Endothelial cell of umbilical vein (primary cell): ENCODE measurements around the gene CDKN1A. TPM values are rescaled to one million over a fixed set of nuclear protein-coding genes. Genes with fewer than 3 reads are reported as not detected.
A peak's percentile ranks its signal among the peaks of the same experiment; 100 is the strongest.

Experiments used
- BruUV-seq: library from RNA; stranded (reverse); fragments of 400-500 nt; replicated peaks from 2 replicates; lab custom pipeline; 2021; lab: Mats Ljungman, UMichigan
- CTCF ChIA-PET: fragments of 300-600, 350-600 bp; sonication (Branson Sonifier 250); formaldehyde crosslinking; loops from one replicate; lab custom pipeline; 2021; ENCODE audit warnings: antibody characterized with exemption, inconsistent platforms; lab: Charles Lee
- POLR2A ChIA-PET: fragments of 300-600, 350-600 bp; sonication (Branson Sonifier 250); formaldehyde crosslinking; loops from one replicate; lab custom pipeline; 2021; ENCODE audit warnings: antibody characterized with exemption, inconsistent platforms; lab: Charles Lee
- DNase-seq: peaks from one replicate; pipeline ENCODE4 v3.0.0-alpha.2; 2011; ENCODE audit warnings: low read depth, low spot score
- FAIRE-seq: peaks from 2 replicates; lab custom pipeline; 2011; peaks lifted over from hg19 to GRCh38; lab: Jason Lieb, UNC
- H2AFZ ChIP-seq: 2 replicates; pipeline ENCODE4 v1.6.0; 2012; ENCODE audit warnings: low read depth, low read length, control low read depth, inconsistent platforms
- H3K27ac ChIP-seq: 2 replicates; pipeline ENCODE4 v1.5.1; 2011; ENCODE audit warnings: low read depth, mild to moderate bottlenecking, control low read depth, low read length, moderate library complexity; ENCODE audit not compliant: insufficient read depth
- H3K27me3 ChIP-seq, 2 experiments: 2 replicates each; pipeline versions ENCODE4 v1.6.0 to v1.6.1; 2011; ENCODE audit warnings: low read length in 2 of 2, mixed read lengths in 1 of 2; ENCODE audit not compliant: control insufficient read depth in 2 of 2, insufficient read depth in 2 of 2
- H3K36me3 ChIP-seq, 2 experiments: 2 replicates in 1 of 2; 3 replicates in 1 of 2; pipeline ENCODE4 v1.5.1; 2011; ENCODE audit warnings: low read length in 2 of 2, mild to moderate bottlenecking in 1 of 2, moderate library complexity in 1 of 2; ENCODE audit not compliant: control insufficient read depth in 2 of 2, insufficient read depth in 2 of 2; ENCODE audit errors: extremely low read depth in 1 of 2
- H3K4me1 ChIP-seq: 3 replicates; pipeline ENCODE4 v1.5.1; 2011; ENCODE audit warnings: mild to moderate bottlenecking, low read length; ENCODE audit not compliant: control insufficient read depth, insufficient read depth; ENCODE audit errors: extremely low read depth
- H3K4me2 ChIP-seq: 2 replicates; pipeline ENCODE4 v1.6.1; 2011; ENCODE audit warnings: low read length, control low read depth, mixed read lengths; ENCODE audit not compliant: insufficient read depth
- H3K4me3 ChIP-seq, 3 experiments: fragments of 200-600 bp in 1 of 3; sonication (generic), shearing (Covaris generic) in 1 of 3; replicated peaks in 1 of 3; 2 replicates each; pipeline ENCODE4 v1.5.1; 2011 to 2016; ENCODE audit warnings: control low read depth in 3 of 3, low read length in 3 of 3, mild to moderate bottlenecking in 2 of 3, inconsistent platforms in 1 of 3, low read depth in 1 of 3, moderate library complexity in 1 of 3; ENCODE audit not compliant: insufficient read depth in 1 of 3
- H3K79me2 ChIP-seq: 2 replicates; pipeline ENCODE4 v1.6.0; 2012; ENCODE audit warnings: low read length, inconsistent platforms; ENCODE audit not compliant: control insufficient read depth, insufficient read depth
- H3K9ac ChIP-seq: replicated peaks from 2 replicates; pipeline ENCODE3; 2011; ENCODE audit warnings: low read length, control low read depth; ENCODE audit not compliant: insufficient read depth; ENCODE audit errors: extremely low read depth
- H3K9me1 ChIP-seq: replicated peaks from 3 replicates; pipeline ENCODE4 v1.6.0; 2011; ENCODE audit warnings: mild to moderate bottlenecking, low read length; ENCODE audit not compliant: control insufficient read depth, insufficient read depth; ENCODE audit errors: extremely low read depth
- H3K9me3 ChIP-seq: replicated peaks from 2 replicates; pipeline ENCODE4 v1.5.1; 2012; ENCODE audit warnings: low read length, inconsistent platforms; ENCODE audit not compliant: control insufficient read depth, insufficient read depth
- H4K20me1 ChIP-seq: replicated peaks from 2 replicates; pipeline ENCODE3; 2011; ENCODE audit warnings: mild to moderate bottlenecking, low read length; ENCODE audit not compliant: control insufficient read depth, insufficient read depth; ENCODE audit errors: extremely low read depth
- EZH2 ChIP-seq: IDR thresholded peaks from 2 replicates; pipeline ENCODE4 v1.6.1; 2012; ENCODE audit warnings: borderline replicate concordance, low read depth, mild to moderate bottlenecking, moderate library complexity, low read length, inconsistent platforms; ENCODE audit not compliant: severe bottlenecking
- FOS ChIP-seq: IDR thresholded peaks from 2 replicates; pipeline ENCODE4 v1.6.1; 2011; ENCODE audit warnings: mild to moderate bottlenecking, low read length, moderate library complexity, borderline replicate concordance; ENCODE audit not compliant: insufficient read depth
- GATA2 ChIP-seq: IDR thresholded peaks from 2 replicates; pipeline ENCODE4 v1.7.0; 2011; ENCODE audit warnings: low read depth, mild to moderate bottlenecking, moderate library complexity, mixed read lengths, low read length; ENCODE audit not compliant: insufficient read length, insufficient read depth
- JUN ChIP-seq: IDR thresholded peaks from 2 replicates; pipeline ENCODE4 v1.6.1; 2011; ENCODE audit warnings: borderline replicate concordance, low read depth; ENCODE audit not compliant: insufficient read length, insufficient read depth
- MYC ChIP-seq: IDR thresholded peaks from one replicate; pipeline ENCODE4 v1.6.1; 2011; ENCODE audit warnings: mild to moderate bottlenecking, low read depth, low read length
- POLR2A ChIP-seq: IDR thresholded peaks from 2 replicates; pipeline ENCODE4 v1.6.1; 2012; ENCODE audit warnings: low read depth, mild to moderate bottlenecking, control low read depth, low read length
- POLR2AphosphoS5 ChIP-seq: IDR thresholded peaks from 2 replicates; pipeline ENCODE4 v1.6.1; 2012; ENCODE audit warnings: low read depth, mild to moderate bottlenecking, control low read depth, low read length, moderate library complexity; ENCODE audit not compliant: insufficient read depth
- dilution Hi-C: fragments of 300-500 bp; cut with MboI; formaldehyde crosslinking; loops from one replicate; pipeline ENCODE4 v1.15.0; 2019; ENCODE audit warnings: low sequenced_read_pairs; ENCODE audit not compliant: extremely low pct_ligation_motif_present
- intact Hi-C: fragments of 100-400 bp; cut with micrococcal nuclease; formaldehyde crosslinking; loops from one replicate; pipeline ENCODE4 v1.10.0; 2022
- polyA plus RNA-seq, 4 experiments: library from polyadenylated mRNA; depleted of rRNA in 3 of 4; stranded (reverse) in 3 of 4; unstranded in 1 of 4; fragments of >200 nt; gene quantifications; 2 replicates each; pipeline versions ENCODE4 v1.2.1 to v1.2.3, GENCODE V29; 2011 to 2012; ENCODE audit warnings: missing spikeins in 1 of 4
- total RNA-seq: library from RNA; stranded (reverse); gene quantifications from 2 replicates; pipeline ENCODE4 v1.2.3, GENCODE V29; 2021
- TF ChIP-seq, protein P1 (sequence below): IDR thresholded peaks from 2 replicates; pipeline ENCODE4 v1.6.1; 2011; ENCODE audit not compliant: insufficient read depth, insufficient read length
- TF ChIP-seq, protein P2 (sequence below), 2 donors: IDR thresholded peaks; 1 replicate in 1 of 2; 2 replicates in 1 of 2; pipeline ENCODE4 v1.5.1; 2011; ENCODE audit warnings: low read length in 2 of 2, mild to moderate bottlenecking in 2 of 2, moderate library complexity in 2 of 2, control low read depth in 1 of 2, inconsistent platforms in 1 of 2, low read depth in 1 of 2; ENCODE audit not compliant: insufficient read depth in 1 of 2; ENCODE audit errors: extremely low read depth in 1 of 2

CDKN1A gene
- total and polyA plus RNA-seq, 2 donors (not counting 3 experiments of a cell fraction or from before 2014, with no cell fraction given) = 170 to 238 TPM

DNA sequence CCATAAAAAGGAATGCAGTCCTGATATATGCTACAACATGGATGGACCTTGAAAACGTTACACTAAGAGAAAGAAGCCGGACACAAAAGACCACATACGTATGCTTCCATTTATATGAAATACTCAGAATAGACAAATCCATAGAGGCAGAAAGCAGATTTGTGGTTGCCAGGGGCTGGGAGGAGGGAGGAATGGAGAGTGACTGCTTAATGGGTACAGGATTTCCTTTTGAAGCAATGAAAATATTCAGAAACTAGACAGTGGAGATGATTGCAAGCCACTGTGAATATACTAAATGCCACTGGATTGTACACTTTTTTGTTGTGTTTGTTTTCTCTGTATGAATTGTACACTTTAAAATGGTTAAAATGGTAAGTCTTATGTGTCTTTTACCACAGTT is 29.4 kb upstream of the CDKN1A start:
- dilution Hi-C loops (no loop called here), intact Hi-C loops (loop anchor here (2.0 kb wide), 1 partner anchor 28 kb away; no protein-coding TSS in a partner anchor)
- FAIRE-seq (peak; percentile 86), DNase-seq (peak; percentile 66)
- Histone ChIP-seq H3K9me1 (no peaks in the 10 kb centered on the region), H3K9ac (no peak overlapping the region), H4K20me1 (no peaks in the 10 kb centered on the region), H3K27me3 (peaks cover 0 to 3% of the 10 kb centered on the region in 2 experiments), H3K4me1 (peaks cover 16% of the 10 kb centered on the region), H3K79me2 (no peaks in the 10 kb centered on the region), H3K27ac (no peak overlapping the region), H2AFZ (peak overlapping the region; percentile 19), H3K9me3 (no peaks in the 10 kb centered on the region), H3K36me3 (no peaks in the 10 kb centered on the region), H3K4me2 (peak overlapping the region; percentile 79), H3K4me3 (no peak overlapping the region)
- TF ChIP-seq POLR2AphosphoS5 (no peak), FOS (no peak), MYC (no peak), POLR2A (no peak), EZH2 (no peak), GATA2 (no peak), JUN (no peak)
- TF ChIP-seq, protein P1, sequence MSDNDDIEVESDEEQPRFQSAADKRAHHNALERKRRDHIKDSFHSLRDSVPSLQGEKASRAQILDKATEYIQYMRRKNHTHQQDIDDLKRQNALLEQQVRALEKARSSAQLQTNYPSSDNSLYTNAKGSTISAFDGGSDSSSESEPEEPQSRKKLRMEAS = no peak
- TF ChIP-seq, protein P2, sequence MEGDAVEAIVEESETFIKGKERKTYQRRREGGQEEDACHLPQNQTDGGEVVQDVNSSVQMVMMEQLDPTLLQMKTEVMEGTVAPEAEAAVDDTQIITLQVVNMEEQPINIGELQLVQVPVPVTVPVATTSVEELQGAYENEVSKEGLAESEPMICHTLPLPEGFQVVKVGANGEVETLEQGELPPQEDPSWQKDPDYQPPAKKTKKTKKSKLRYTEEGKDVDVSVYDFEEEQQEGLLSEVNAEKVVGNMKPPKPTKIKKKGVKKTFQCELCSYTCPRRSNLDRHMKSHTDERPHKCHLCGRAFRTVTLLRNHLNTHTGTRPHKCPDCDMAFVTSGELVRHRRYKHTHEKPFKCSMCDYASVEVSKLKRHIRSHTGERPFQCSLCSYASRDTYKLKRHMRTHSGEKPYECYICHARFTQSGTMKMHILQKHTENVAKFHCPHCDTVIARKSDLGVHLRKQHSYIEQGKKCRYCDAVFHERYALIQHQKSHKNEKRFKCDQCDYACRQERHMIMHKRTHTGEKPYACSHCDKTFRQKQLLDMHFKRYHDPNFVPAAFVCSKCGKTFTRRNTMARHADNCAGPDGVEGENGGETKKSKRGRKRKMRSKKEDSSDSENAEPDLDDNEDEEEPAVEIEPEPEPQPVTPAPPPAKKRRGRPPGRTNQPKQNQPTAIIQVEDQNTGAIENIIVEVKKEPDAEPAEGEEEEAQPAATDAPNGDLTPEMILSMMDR (IDR thresholded peaks at IDR 0.05; ENCODE audit: extremely low read depth in 1 of 2, insufficient read depth in 1 of 2, low read depth in 1 of 2, low read length in 2 of 2) = no peak
- CTCF ChIA-PET = interaction anchor here (1.4 kb wide), 1 partner anchor 25 kb away, joined by 3 read pairs; no protein-coding TSS in a partner anchor
- no TSS peak for BruUV-seq
- POLR2A ChIA-PET = interaction anchor here (0.7 kb wide), 1 partner anchor 29 kb away, joined by 4 read pairs; the partner anchor contains the start of gene CDKN1A
